HEK293 (cell line): ENCODE results near the gene SSBP1.
A peak's percentile ranks its signal among the peaks of the same experiment; 100 is the strongest.

Experiments used
- CTCF ChIP-seq: fragments of 450-650 bp; formaldehyde crosslinking; IDR thresholded peaks from 2 replicates; pipeline ENCODE4 v1.5.1; 2016; ENCODE audit warnings: missing biosample characterization, missing genetic modification characterization
- GFI1B ChIP-seq: fragments of 450-650 bp; formaldehyde crosslinking; IDR thresholded peaks from 2 replicates; pipeline ENCODE4 v1.5.1; 2016; ENCODE audit warnings: missing biosample characterization, missing genetic modification characterization
- IKZF3 ChIP-seq: fragments of 450-650 bp; IDR thresholded peaks from 2 replicates; pipeline ENCODE4 v1.5.0; 2018; ENCODE audit warnings: missing biosample characterization, mild to moderate bottlenecking, missing genetic modification characterization, moderate library complexity
- INSM2 ChIP-seq: fragments of 450-650 bp; formaldehyde crosslinking; IDR thresholded peaks from 2 replicates; pipeline ENCODE4 v1.5.1; 2016; ENCODE audit warnings: missing biosample characterization, missing genetic modification characterization
- KLF7 ChIP-seq: fragments of 450-650 bp; formaldehyde crosslinking; IDR thresholded peaks from 2 replicates; pipeline ENCODE4 v1.5.1; 2016; ENCODE audit warnings: missing biosample characterization, missing genetic modification characterization, borderline replicate concordance
- KLF9 ChIP-seq: fragments of 450-650 bp; formaldehyde crosslinking; IDR thresholded peaks from 2 replicates; pipeline ENCODE4 v1.5.1; 2016; ENCODE audit warnings: missing biosample characterization, missing genetic modification characterization, low read depth
- PRDM10 ChIP-seq: fragments of 450-650 bp; formaldehyde crosslinking; IDR thresholded peaks from 2 replicates; pipeline ENCODE4 v1.5.1; 2016; ENCODE audit warnings: missing biosample characterization, missing genetic modification characterization
- ZBTB6 ChIP-seq: fragments of 450-650 bp; formaldehyde crosslinking; IDR thresholded peaks from 2 replicates; pipeline ENCODE4 v1.5.1; 2017; ENCODE audit warnings: missing biosample characterization, missing genetic modification characterization
- ZBTB8A ChIP-seq: fragments of 450-650 bp; formaldehyde crosslinking; IDR thresholded peaks from 2 replicates; pipeline ENCODE4 v1.5.1; 2016; ENCODE audit warnings: missing biosample characterization, missing genetic modification characterization
- ZFHX2 ChIP-seq: fragments of 450-650 bp; formaldehyde crosslinking; conservative IDR thresholded peaks from 2 replicates; pipeline ENCODE4 v1.5.1; 2016; ENCODE audit warnings: missing biosample characterization, missing genetic modification characterization
- ZNF132 ChIP-seq: fragments of 450-650 bp; formaldehyde crosslinking; IDR thresholded peaks from 2 replicates; pipeline ENCODE4 v1.5.1; 2017; ENCODE audit warnings: missing biosample characterization, missing genetic modification characterization, borderline replicate concordance
- ZNF138 ChIP-seq: fragments of 450-650 bp; formaldehyde crosslinking; IDR thresholded peaks from 2 replicates; pipeline ENCODE4 v1.5.1; 2016; ENCODE audit warnings: missing biosample characterization, missing genetic modification characterization, borderline replicate concordance
- ZNF169 ChIP-seq: fragments of 450-650 bp; formaldehyde crosslinking; IDR thresholded peaks from 2 replicates; pipeline ENCODE4 v1.5.1; 2016; ENCODE audit warnings: missing biosample characterization, missing genetic modification characterization
- ZNF202 ChIP-seq: fragments of 450-650 bp; formaldehyde crosslinking; IDR thresholded peaks from 2 replicates; pipeline ENCODE4 v1.5.1; 2016; ENCODE audit warnings: missing biosample characterization, missing genetic modification characterization, borderline replicate concordance
- ZNF221 ChIP-seq: fragments of 450-650 bp; formaldehyde crosslinking; IDR thresholded peaks from 2 replicates; pipeline ENCODE4 v1.5.1; 2017; ENCODE audit warnings: missing biosample characterization, missing genetic modification characterization, borderline replicate concordance
- ZNF223 ChIP-seq: fragments of 450-650 bp; formaldehyde crosslinking; IDR thresholded peaks from 2 replicates; pipeline ENCODE4 v1.5.1; 2016; ENCODE audit warnings: missing biosample characterization, missing genetic modification characterization
- ZNF394 ChIP-seq: fragments of 450-650 bp; formaldehyde crosslinking; IDR thresholded peaks from 2 replicates; pipeline ENCODE4 v1.5.1; 2016; ENCODE audit warnings: missing biosample characterization, missing genetic modification characterization, mild to moderate bottlenecking, moderate library complexity, borderline replicate concordance
- ZNF518A ChIP-seq: fragments of 450-650 bp; formaldehyde crosslinking; conservative IDR thresholded peaks from 2 replicates; pipeline ENCODE4 v1.5.1; 2016; ENCODE audit warnings: low read depth, missing biosample characterization, missing genetic modification characterization
- ZNF580 ChIP-seq: fragments of 450-650 bp; formaldehyde crosslinking; IDR thresholded peaks from 2 replicates; pipeline ENCODE4 v1.5.1; 2016; ENCODE audit warnings: missing biosample characterization, missing genetic modification characterization
- ZNF600 ChIP-seq: fragments of 450-650 bp; formaldehyde crosslinking; IDR thresholded peaks from 2 replicates; pipeline ENCODE4 v1.5.1; 2016; ENCODE audit warnings: missing biosample characterization, missing genetic modification characterization
- ZNF610 ChIP-seq: fragments of 450-650 bp; formaldehyde crosslinking; IDR thresholded peaks from 2 replicates; pipeline ENCODE4 v1.5.1; 2016; ENCODE audit warnings: missing biosample characterization, missing genetic modification characterization, borderline replicate concordance
- ZNF645 ChIP-seq: fragments of 450-650 bp; formaldehyde crosslinking; IDR thresholded peaks from 2 replicates; pipeline ENCODE4; 2016; ENCODE audit warnings: missing biosample characterization, missing genetic modification characterization
- ZNF791 ChIP-seq: fragments of 450-650 bp; formaldehyde crosslinking; IDR thresholded peaks from 2 replicates; pipeline ENCODE4 v1.5.1; 2016; ENCODE audit warnings: missing biosample characterization, missing genetic modification characterization

The SSBP1 gene

GRCh38 chr7:141737836-141738591 lies at the start of gene SSBP1 (continued):
- no peak for TF ChIP-seq ZNF202 (tag by site-specific recombination)
- peak; percentile 95 for TF ChIP-seq ZNF580 (tag by site-specific recombination)
- peak; percentile 93 for TF ChIP-seq KLF7
- TF ChIP-seq ZNF610 (tag by site-specific recombination), result peak; percentile 81
- TF ChIP-seq ZNF132 (tag by site-specific recombination), result no peak
- TF ChIP-seq ZBTB6 (tag by site-specific recombination), result peak; percentile 36; the same call in 1 of the 2 replicates
- peak; percentile 95 for TF ChIP-seq CTCF
- peak; percentile 56; the same call in 1 of the 2 replicates for TF ChIP-seq ZBTB8A
- no peak for TF ChIP-seq ZNF223 (tag by site-specific recombination)
- peak; percentile 93 for TF ChIP-seq ZNF394
- TF ChIP-seq ZNF221 (tag by site-specific recombination), result 0 out of 2 replicates have a peak, but pooled peaks have one; percentile 83
- TF ChIP-seq GFI1B (tag by site-specific recombination), result no peak
- TF ChIP-seq PRDM10 (tag by site-specific recombination), result peak; percentile 85
- no peak; the same call in 1 of the 2 replicates for TF ChIP-seq ZNF600 (tag by site-specific recombination)
- peak; percentile 90 for TF ChIP-seq IKZF3 (tag by site-specific recombination)
- TF ChIP-seq ZNF645, result no peak
- peak; percentile 57; the same call in 1 of the 2 replicates for TF ChIP-seq KLF9 (tag by site-specific recombination)
- peak; percentile 77 for TF ChIP-seq INSM2 (tag by site-specific recombination)
- TF ChIP-seq ZNF791 (tag by site-specific recombination), result no peak
- no peak for TF ChIP-seq ZNF138
- TF ChIP-seq ZNF169 (tag by site-specific recombination), result no peak
- TF ChIP-seq ZFHX2, result peak; percentile 93
- TF ChIP-seq ZNF518A (tag by site-specific recombination), result peak; percentile 99
